ENCODE data around the gene ZBTB20. TPM values are rescaled to one million over a fixed set of nuclear protein-coding genes. Genes with fewer than 3 reads are reported as not detected.

Gene ZBTB20
- total RNA-seq, 1 experiment from 2014 or later, result 0.62 TPM

- Histone ChIP-seq H3K36me3 (replicated peaks; ENCODE audit: control insufficient read depth, insufficient read depth, low read length) (no peaks in the 10 kb centered on the region), H3K27me3 (ENCODE audit: control insufficient read depth, insufficient read depth, low read length) (no peaks in the 10 kb centered on the region)
- DNase-seq, result no peak
Observed at GRCh38 chr3:114509756-114510155, 637.3 kb downstream of the ZBTB20 start.

GRCh38 chr3:114508976-114509375 is 638.1 kb downstream of the ZBTB20 start:
- no peaks in the 10 kb centered on the region for H3K36me3 ChIP-seq (replicated peaks; ENCODE audit: control insufficient read depth, insufficient read depth, low read length)
- DNase-seq, result no peak
- H3K4me3 ChIP-seq (ENCODE audit: insufficient read depth, low read depth, low read length), result no peak overlapping the region
- no peaks in the 10 kb centered on the region for H3K27me3 ChIP-seq (ENCODE audit: control insufficient read depth, insufficient read depth, low read length)

More at GRCh38 chr3:114509756-114510155, 637.3 kb downstream of the ZBTB20 start:
- H3K4me3 ChIP-seq (ENCODE audit: insufficient read depth, low read depth, low read length), result no peak overlapping the region

GRCh38 chr3:114508208-114508607 is 638.9 kb downstream of the ZBTB20 start:
- no peak overlapping the region for H3K4me3 ChIP-seq (ENCODE audit: insufficient read depth, low read depth, low read length)
- H3K27me3 ChIP-seq (ENCODE audit: control insufficient read depth, insufficient read depth, low read length), result no peaks in the 10 kb centered on the region
- H3K36me3 ChIP-seq (replicated peaks; ENCODE audit: control insufficient read depth, insufficient read depth, low read length), result no peaks in the 10 kb centered on the region
- no peak for DNase-seq

GRCh38 chr3:114506591-114507300 is 640.3 kb downstream of the ZBTB20 start:
- H3K4me3 ChIP-seq (ENCODE audit: insufficient read depth, low read depth, low read length), result no peak overlapping the region
- DNase-seq, result no peak
- no peaks in the 10 kb centered on the region for H3K27me3 ChIP-seq (ENCODE audit: control insufficient read depth, insufficient read depth, low read length)
- H3K36me3 ChIP-seq (replicated peaks; ENCODE audit: control insufficient read depth, insufficient read depth, low read length), result no peaks in the 10 kb centered on the region

GRCh38 chr3:114504941-114505628 is 642.0 kb downstream of the ZBTB20 start:
- Histone ChIP-seq H3K27me3 (ENCODE audit: control insufficient read depth, insufficient read depth, low read length) (no peaks in the 10 kb centered on the region), H3K36me3 (replicated peaks; ENCODE audit: control insufficient read depth, insufficient read depth, low read length) (no peaks in the 10 kb centered on the region), H3K4me3 (ENCODE audit: insufficient read depth, low read depth, low read length) (no peak overlapping the region)
- no peak for DNase-seq

GRCh38 chr3:114502204-114502603 is 644.9 kb downstream of the ZBTB20 start:
- no peak for DNase-seq
- H3K27me3 ChIP-seq (ENCODE audit: control insufficient read depth, insufficient read depth, low read length), result no peaks in the 10 kb centered on the region
- no peaks in the 10 kb centered on the region for H3K36me3 ChIP-seq (replicated peaks; ENCODE audit: control insufficient read depth, insufficient read depth, low read length)
- no peak overlapping the region for H3K4me3 ChIP-seq (ENCODE audit: insufficient read depth, low read depth, low read length)

GRCh38 chr3:114499976-114500375 is 647.1 kb downstream of the ZBTB20 start:
- Histone ChIP-seq H3K4me3 (ENCODE audit: insufficient read depth, low read depth, low read length) (no peak overlapping the region), H3K36me3 (replicated peaks; ENCODE audit: control insufficient read depth, insufficient read depth, low read length) (no peaks in the 10 kb centered on the region), H3K27me3 (ENCODE audit: control insufficient read depth, insufficient read depth, low read length) (no peaks in the 10 kb centered on the region)
- no peak for DNase-seq

GRCh38 chr3:114498539-114499370 is 648.3 kb downstream of the ZBTB20 start:
- Histone ChIP-seq H3K27me3 (ENCODE audit: control insufficient read depth, insufficient read depth, low read length) (no peaks in the 10 kb centered on the region), H3K36me3 (replicated peaks; ENCODE audit: control insufficient read depth, insufficient read depth, low read length) (no peaks in the 10 kb centered on the region), H3K4me3 (ENCODE audit: insufficient read depth, low read depth, low read length) (no peak overlapping the region)
- no peak for DNase-seq

- no peak for DNase-seq
- H3K27me3 ChIP-seq (ENCODE audit: control insufficient read depth, insufficient read depth, low read length), result no peaks in the 10 kb centered on the region
- no peak overlapping the region for H3K4me3 ChIP-seq (ENCODE audit: insufficient read depth, low read depth, low read length)
- H3K36me3 ChIP-seq (replicated peaks; ENCODE audit: control insufficient read depth, insufficient read depth, low read length), result no peaks in the 10 kb centered on the region
Observed at GRCh38 chr3:114496874-114497273, 650.2 kb downstream of the ZBTB20 start.

- no peak for DNase-seq
- H3K27me3 ChIP-seq (ENCODE audit: control insufficient read depth, insufficient read depth, low read length), result no peaks in the 10 kb centered on the region
Observed at GRCh38 chr3:114496466-114496865, 650.6 kb downstream of the ZBTB20 start.

GRCh38 chr3:114496021-114496434 is 651.1 kb downstream of the ZBTB20 start:
- Histone ChIP-seq H3K4me3 (ENCODE audit: insufficient read depth, low read depth, low read length) (no peak overlapping the region), H3K27me3 (ENCODE audit: control insufficient read depth, insufficient read depth, low read length) (no peaks in the 10 kb centered on the region), H3K36me3 (replicated peaks; ENCODE audit: control insufficient read depth, insufficient read depth, low read length) (no peaks in the 10 kb centered on the region)
- no peak for DNase-seq

More at GRCh38 chr3:114496466-114496865, 650.6 kb downstream of the ZBTB20 start:
- Histone ChIP-seq H3K36me3 (replicated peaks; ENCODE audit: control insufficient read depth, insufficient read depth, low read length) (no peaks in the 10 kb centered on the region), H3K4me3 (ENCODE audit: insufficient read depth, low read depth, low read length) (no peak overlapping the region)

GRCh38 chr3:114494498-114494897 is 652.6 kb downstream of the ZBTB20 start:
- H3K36me3 ChIP-seq (replicated peaks; ENCODE audit: control insufficient read depth, insufficient read depth, low read length), result no peaks in the 10 kb centered on the region
- H3K27me3 ChIP-seq (ENCODE audit: control insufficient read depth, insufficient read depth, low read length), result no peaks in the 10 kb centered on the region
- H3K4me3 ChIP-seq (ENCODE audit: insufficient read depth, low read depth, low read length), result no peak overlapping the region
- no peak for DNase-seq

- Histone ChIP-seq H3K4me3 (ENCODE audit: insufficient read depth, low read depth, low read length) (no peak overlapping the region), H3K36me3 (replicated peaks; ENCODE audit: control insufficient read depth, insufficient read depth, low read length) (no peaks in the 10 kb centered on the region), H3K27me3 (ENCODE audit: control insufficient read depth, insufficient read depth, low read length) (no peaks in the 10 kb centered on the region)
- no peak for DNase-seq
Observed at GRCh38 chr3:114490829-114491228, 656.3 kb downstream of the ZBTB20 start.

GRCh38 chr3:114487502-114487901 is 659.6 kb downstream of the ZBTB20 start:
- H3K36me3 ChIP-seq (replicated peaks; ENCODE audit: control insufficient read depth, insufficient read depth, low read length), result no peaks in the 10 kb centered on the region
- DNase-seq, result no peak
- H3K27me3 ChIP-seq (ENCODE audit: control insufficient read depth, insufficient read depth, low read length), result no peaks in the 10 kb centered on the region

More at GRCh38 chr3:114487502-114487901, 659.6 kb downstream of the ZBTB20 start:
- no peak overlapping the region for H3K4me3 ChIP-seq (ENCODE audit: insufficient read depth, low read depth, low read length)
